Measurements from ENCODE around the gene ARIH1.
"Not testable (repeated sequence)": the region's sequence is repeated elsewhere in the genome, so short reads cannot be mapped to it uniquely, and the experiment has no call there.

Gene ARIH1

GRCh38 chr15:72629068-72629570 is 155.0 kb downstream of the ARIH1 start:
- not testable (repeated sequence) for DNase-seq (ENCODE audit: low spot score in 2 of 2); H3K36me3 Mint-ChIP-seq; H3K4me1 Mint-ChIP-seq; H3K9me3 Mint-ChIP-seq; H3K4me3 Mint-ChIP-seq; ATAC-seq
- peak overlapping the region; percentile 68 for H3K27ac Mint-ChIP-seq

GRCh38 chr15:72636519-72637282 is 162.6 kb downstream of the ARIH1 start:
- ATAC-seq (peak; percentile 66), DNase-seq (ENCODE audit: low spot score in 2 of 2) (peak; percentile 30 to 81)
- H3K36me3 Mint-ChIP-seq, H3K27ac Mint-ChIP-seq, H3K4me3 Mint-ChIP-seq, H3K9me3 Mint-ChIP-seq, H3K4me1 Mint-ChIP-seq: not testable (repeated sequence)

- not testable (repeated sequence) for H3K9me3 Mint-ChIP-seq; H3K4me1 Mint-ChIP-seq; H3K4me3 Mint-ChIP-seq; DNase-seq (ENCODE audit: low spot score in 2 of 2); H3K36me3 Mint-ChIP-seq; H3K27ac Mint-ChIP-seq
- peak; percentile 1 for ATAC-seq
Measured at GRCh38 chr15:72639759-72640483, 165.8 kb downstream of the ARIH1 start.

- H3K27ac Mint-ChIP-seq; H3K36me3 Mint-ChIP-seq; ATAC-seq; H3K9me3 Mint-ChIP-seq; H3K4me3 Mint-ChIP-seq; DNase-seq (ENCODE audit: low spot score in 2 of 2); H3K4me1 Mint-ChIP-seq: not testable (repeated sequence)
Measured at GRCh38 chr15:72642271-72642670, 168.1 kb downstream of the ARIH1 start.

- not testable (repeated sequence) for ATAC-seq; H3K36me3 Mint-ChIP-seq; H3K9me3 Mint-ChIP-seq; DNase-seq (ENCODE audit: low spot score in 2 of 2); H3K27ac Mint-ChIP-seq; H3K4me3 Mint-ChIP-seq; H3K4me1 Mint-ChIP-seq
Measured at GRCh38 chr15:72648631-72649253, 174.6 kb downstream of the ARIH1 start.
